ENCODE measurements around the gene EPHB1. TPM values are rescaled to one million over a fixed set of nuclear protein-coding genes. Genes with fewer than 3 reads are reported as not detected.

EPHB1 gene
- total RNA-seq, 4 donors from 2014 or later, result 0.82 to 2.2 (median 1.2) TPM

DNA sequence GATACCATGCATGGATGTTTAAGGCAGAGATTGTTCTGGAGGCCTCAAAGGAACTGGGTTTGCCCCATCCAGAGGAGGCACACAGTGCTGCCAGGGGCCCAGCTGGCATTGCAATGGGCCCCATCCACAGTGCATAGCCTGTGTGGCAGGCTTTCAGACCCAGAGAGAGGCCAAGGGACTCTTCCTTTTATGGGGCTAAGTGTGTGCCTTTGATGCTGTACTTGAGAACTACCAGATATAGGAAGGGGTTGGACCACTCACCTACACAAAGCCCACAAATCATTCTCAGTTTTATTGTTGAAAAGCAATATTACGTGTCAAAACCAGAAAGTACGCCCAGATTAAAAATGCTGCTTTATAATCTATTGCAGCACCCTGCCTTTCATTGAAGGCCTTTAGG is 134.9 kb downstream of the EPHB1 start:
- 38 to 67% methylated on average over 2 of the region's 2 CpGs for WGBS, 2 donors (ENCODE audit: low coverage in 1 of 2)
- Histone ChIP-seq H3K27me3 (no peaks in the 10 kb centered on the region), H3K4me3 (no peak overlapping the region), H3K4me1 (no peaks in the 10 kb centered on the region), H3K27ac (peak overlapping the region in 2 of 4 donors; percentile 33 to 65), H3K36me3 (no peaks in the 10 kb centered on the region), H3K9me3 (no peaks in the 10 kb centered on the region)
- peak in 1 of 3 donors; percentile 13 for TF ChIP-seq POLR2AphosphoS5 (IDR thresholded peaks at IDR 0.05)
- TF ChIP-seq, protein P1, sequence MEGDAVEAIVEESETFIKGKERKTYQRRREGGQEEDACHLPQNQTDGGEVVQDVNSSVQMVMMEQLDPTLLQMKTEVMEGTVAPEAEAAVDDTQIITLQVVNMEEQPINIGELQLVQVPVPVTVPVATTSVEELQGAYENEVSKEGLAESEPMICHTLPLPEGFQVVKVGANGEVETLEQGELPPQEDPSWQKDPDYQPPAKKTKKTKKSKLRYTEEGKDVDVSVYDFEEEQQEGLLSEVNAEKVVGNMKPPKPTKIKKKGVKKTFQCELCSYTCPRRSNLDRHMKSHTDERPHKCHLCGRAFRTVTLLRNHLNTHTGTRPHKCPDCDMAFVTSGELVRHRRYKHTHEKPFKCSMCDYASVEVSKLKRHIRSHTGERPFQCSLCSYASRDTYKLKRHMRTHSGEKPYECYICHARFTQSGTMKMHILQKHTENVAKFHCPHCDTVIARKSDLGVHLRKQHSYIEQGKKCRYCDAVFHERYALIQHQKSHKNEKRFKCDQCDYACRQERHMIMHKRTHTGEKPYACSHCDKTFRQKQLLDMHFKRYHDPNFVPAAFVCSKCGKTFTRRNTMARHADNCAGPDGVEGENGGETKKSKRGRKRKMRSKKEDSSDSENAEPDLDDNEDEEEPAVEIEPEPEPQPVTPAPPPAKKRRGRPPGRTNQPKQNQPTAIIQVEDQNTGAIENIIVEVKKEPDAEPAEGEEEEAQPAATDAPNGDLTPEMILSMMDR (IDR thresholded peaks at IDR 0.05), result no peak
- no peak for DNase-seq
- in situ Hi-C loops (cut with MboI; ENCODE audit: low pct_ligation_motif_present in 1 of 4, low pct_unique_long_range_greater_than_20kb in 1 of 4, low sequenced_read_pairs in 3 of 4) (no loop called here), intact Hi-C loops (cut with DNase I; ENCODE audit: low total_unique reads) (no loop called here)

DNA sequence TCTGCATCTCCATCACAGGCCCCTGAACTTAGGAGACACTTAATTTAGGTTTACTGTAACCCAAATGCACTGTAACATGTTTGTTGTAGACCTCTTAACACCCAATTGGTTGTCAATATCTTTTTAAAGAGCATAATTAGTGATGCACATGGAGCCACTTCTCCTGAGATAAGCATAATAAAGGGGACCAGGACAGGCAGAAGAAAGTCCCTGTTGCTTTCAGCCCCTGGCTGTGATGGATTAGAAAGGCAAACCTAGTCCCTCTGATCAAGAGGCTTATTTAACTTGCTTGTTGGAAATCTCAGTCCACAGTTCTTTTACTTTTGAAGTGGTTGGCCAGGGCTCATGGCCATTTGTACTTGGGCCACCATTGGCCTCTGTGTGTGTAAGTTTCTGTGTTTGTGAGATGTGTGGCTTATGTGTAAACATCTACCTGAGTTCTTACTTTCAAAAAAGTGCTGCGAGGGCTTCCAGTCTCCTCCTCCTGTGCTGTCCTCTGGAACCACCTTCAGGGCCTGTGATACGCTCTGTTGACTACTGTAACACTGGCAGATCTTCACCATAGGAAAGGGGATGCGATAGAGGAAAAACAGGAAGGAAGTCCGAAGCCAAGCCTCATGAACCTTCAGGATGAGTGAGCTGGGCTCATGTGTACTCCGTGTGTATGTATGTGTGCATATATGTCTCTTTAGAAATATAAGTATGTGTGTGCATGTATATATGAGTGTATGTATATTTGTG is 136.2 kb downstream of the EPHB1 start:
- Histone ChIP-seq H3K4me1 (no peaks in the 10 kb centered on the region), H3K27ac (peak overlapping the region in 3 of 4 donors; percentile 2 to 65 (median 33)), H3K36me3 (no peaks in the 10 kb centered on the region), H3K27me3 (no peaks in the 10 kb centered on the region), H3K4me3 (no peak overlapping the region), H3K9me3 (no peaks in the 10 kb centered on the region)
- in situ Hi-C loops (cut with MboI; ENCODE audit: low pct_ligation_motif_present in 1 of 4, low pct_unique_long_range_greater_than_20kb in 1 of 4, low sequenced_read_pairs in 3 of 4) (no loop called here), intact Hi-C loops (cut with DNase I; ENCODE audit: low total_unique reads) (no loop called here)
- no peak for DNase-seq
- WGBS, 2 donors (ENCODE audit: low coverage in 1 of 2), result 74 to 90% methylated on average over 4 to 5 of the region's 5 CpGs
- TF ChIP-seq EP300 (IDR thresholded peaks at IDR 0.05; ENCODE audit: low read depth), result no peak
- TF ChIP-seq POLR2AphosphoS5 (IDR thresholded peaks at IDR 0.05), result no peak
- TF ChIP-seq POLR2A (IDR thresholded peaks at IDR 0.05), result no peak
- TF ChIP-seq, protein P1 (IDR thresholded peaks at IDR 0.05), result no peak

DNA sequence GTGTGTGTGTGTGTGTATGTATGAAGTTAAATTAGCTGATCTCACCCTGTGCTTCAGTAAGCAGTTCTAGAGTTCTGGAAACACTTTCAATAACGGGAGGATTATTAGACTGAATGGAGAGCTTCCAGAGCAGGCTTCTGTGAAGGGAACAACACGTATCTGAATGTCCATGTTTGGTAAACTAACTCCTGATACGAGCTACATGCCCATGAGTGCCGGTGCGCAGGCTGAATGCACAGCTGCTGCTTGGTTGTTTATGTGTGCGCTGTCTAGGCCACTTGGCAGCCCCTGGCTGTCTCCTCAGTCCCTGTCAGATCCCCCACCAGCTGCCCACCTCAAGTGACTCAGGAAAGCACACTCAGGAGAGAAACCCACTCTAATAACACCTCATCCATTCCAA is 137.0 kb downstream of the EPHB1 start:
- in situ Hi-C loops (cut with MboI; ENCODE audit: low pct_ligation_motif_present in 1 of 4, low pct_unique_long_range_greater_than_20kb in 1 of 4, low sequenced_read_pairs in 3 of 4), result no loop called here

DNA sequence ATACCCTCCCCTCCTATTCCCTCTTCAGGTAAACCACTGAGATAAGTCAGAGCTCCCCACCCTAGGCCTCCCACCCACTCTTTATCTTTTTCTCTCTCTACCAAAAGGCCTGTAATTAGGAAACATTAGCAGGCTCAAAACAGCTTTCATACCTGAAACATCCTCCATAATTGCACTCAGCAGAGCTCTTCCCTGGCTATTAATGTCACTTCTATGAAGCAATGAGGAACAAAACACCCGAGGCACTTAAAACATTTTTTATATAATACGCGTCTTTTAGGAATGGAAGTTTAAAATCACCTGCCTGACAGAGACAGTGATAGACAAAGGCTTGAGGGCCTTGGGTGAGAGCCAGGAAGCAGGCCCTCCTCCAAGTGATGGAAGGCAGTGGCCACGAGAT is 138.9 kb downstream of the EPHB1 start:
- 77 to 86% methylated on average over 3 to 4 of the region's 4 CpGs for WGBS, 2 donors (ENCODE audit: low coverage in 1 of 2)
- no peak overlapping the region for H3K4me3 ChIP-seq
- no peak overlapping the region for H3K27ac ChIP-seq
- intact Hi-C loops (cut with DNase I; ENCODE audit: low total_unique reads), result no loop called here
- H3K27me3 ChIP-seq, result no peaks in the 10 kb centered on the region
- H3K36me3 ChIP-seq, result no peaks in the 10 kb centered on the region
- no peaks in the 10 kb centered on the region for H3K4me1 ChIP-seq
- no peak for DNase-seq
- TF ChIP-seq POLR2AphosphoS5 (IDR thresholded peaks at IDR 0.05), result no peak
- TF ChIP-seq EP300 (IDR thresholded peaks at IDR 0.05; ENCODE audit: low read depth), result no peak
- TF ChIP-seq POLR2A (IDR thresholded peaks at IDR 0.05), result no peak
- TF ChIP-seq, protein P1 (IDR thresholded peaks at IDR 0.05), result no peak
- H3K9me3 ChIP-seq, result no peaks in the 10 kb centered on the region
- in situ Hi-C loops (cut with MboI; ENCODE audit: low pct_ligation_motif_present in 1 of 4, low pct_unique_long_range_greater_than_20kb in 1 of 4, low sequenced_read_pairs in 3 of 4), result no loop called here

More for the DNA sequence above, 137.0 kb downstream of the EPHB1 start:
- H3K4me3 ChIP-seq, result no peak overlapping the region
- H3K27ac ChIP-seq, result peak overlapping the region in 3 of 4 donors; percentile 11 to 65 (median 15)
- DNase-seq, result no peak
- H3K4me1 ChIP-seq, result no peaks in the 10 kb centered on the region
- WGBS, 2 donors (ENCODE audit: low coverage in 1 of 2), result 40 to 58% methylated on average over 5 to 6 of the region's 6 CpGs
- intact Hi-C loops (cut with DNase I; ENCODE audit: low total_unique reads), result no loop called here
- H3K27me3 ChIP-seq, result no peaks in the 10 kb centered on the region
- no peaks in the 10 kb centered on the region for H3K36me3 ChIP-seq
- TF ChIP-seq POLR2AphosphoS5 (IDR thresholded peaks at IDR 0.05) (no peak), POLR2A (IDR thresholded peaks at IDR 0.05) (no peak), EP300 (IDR thresholded peaks at IDR 0.05; ENCODE audit: low read depth) (no peak)
- TF ChIP-seq, protein P1 (IDR thresholded peaks at IDR 0.05), result no peak
- no peaks in the 10 kb centered on the region for H3K9me3 ChIP-seq

Data from transverse colon (tissue), 4 donors.